ENCODE measurements around the gene SMIM1. TPM values are rescaled to one million over a fixed set of nuclear protein-coding genes. Genes with fewer than 3 reads are reported as not detected.

The SMIM1 gene
- polyA plus RNA-seq, 2 of the 4 experiments (the other 2 are of a cell fraction), result 0.67 to 1.1 TPM

DNA sequence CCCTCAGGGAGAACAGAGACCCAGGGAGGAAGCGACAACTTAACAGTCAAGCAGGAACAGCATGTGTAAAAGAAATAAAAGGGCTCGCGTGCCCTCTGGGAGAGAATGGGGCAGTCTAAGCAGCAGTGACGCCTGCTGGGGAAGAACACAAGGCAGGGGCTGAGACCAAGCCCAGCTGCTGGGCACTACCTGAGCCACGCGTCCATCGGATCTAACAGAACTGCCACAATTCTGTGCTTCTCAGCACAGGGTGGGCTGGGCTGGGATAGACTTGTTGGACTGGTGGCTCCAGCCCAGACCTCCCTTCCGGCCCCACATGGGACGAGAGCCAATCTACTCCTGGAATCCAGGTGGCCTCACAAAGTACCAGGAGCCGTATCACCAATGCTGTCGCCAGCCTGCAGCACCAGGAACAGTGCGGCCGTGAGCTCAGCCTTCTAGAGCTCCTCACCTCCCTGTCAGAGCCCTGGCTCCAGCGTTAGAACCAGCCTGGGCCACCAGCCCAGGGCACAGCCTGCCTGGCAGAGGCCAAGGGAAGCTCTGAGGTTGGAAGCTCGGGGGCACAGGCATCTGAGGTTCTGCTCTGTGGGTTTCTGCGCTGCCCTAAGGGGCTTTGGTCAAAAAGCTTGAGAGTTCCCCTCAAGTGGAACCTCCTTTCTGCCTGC, 16.3 kb downstream of the SMIM1 start:
- Histone ChIP-seq H3K27ac (no peak overlapping the region), H3K4me3 (no peak overlapping the region), H3K9me3 (no peaks in the 10 kb centered on the region), H3K4me2 (no peak overlapping the region), H3K4me1 (peaks cover under 1% of the 10 kb centered on the region; the same call in 1 of the 3 replicates)
- ATAC-seq (no peak), DNase-seq (ENCODE audit: low read depth in 1 of 2, low spot score in 1 of 2) (no peak), FAIRE-seq (no peak)
- POLR2A ChIA-PET, result no interaction called here
- WGBS (ENCODE audit: missing lambda C conversion rate), result 94% methylated on average over 8 of the region's 16 CpGs
- CTCF ChIA-PET, result interaction anchor here (1.4 kb wide), 1 partner anchor 13 kb away, joined by 5 read pairs; no protein-coding TSS in a partner anchor
- no peak for TF ChIP-seq HDAC2 (IDR thresholded peaks at IDR 0.05)
- TF ChIP-seq TFCP2L1 (CRISPR knock-in tag; IDR thresholded peaks at IDR 0.05), result no peak
- TF ChIP-seq GATA3 (IDR thresholded peaks at IDR 0.05; ENCODE audit: borderline replicate concordance), result no peak
- TF ChIP-seq BCL3 (IDR thresholded peaks at IDR 0.05), result no peak

GRCh38 chr1:3789421-3790300, 17.1 kb downstream of the SMIM1 start:
- ChIA-PET POLR2A (no interaction called here), CTCF (interaction anchor here (1.4 to 1.5 kb wide), 2 partner anchors 12 to 14 kb away, joined by 5 read pairs; no protein-coding TSS in a partner anchor)
- H3K27ac ChIP-seq, result no peak overlapping the region
- TF ChIP-seq ATOH8 (CRISPR knock-in tag; IDR thresholded peaks at IDR 0.05; ENCODE audit: low read depth), result no peak
- FAIRE-seq (no peak), ATAC-seq (no peak), DNase-seq (ENCODE audit: low read depth in 1 of 2, low spot score in 1 of 2) (no peak)
- peaks cover 8% of the 10 kb centered on the region; the same call in 2 of the 3 replicates for H3K4me1 ChIP-seq
- no peak overlapping the region for H3K4me2 ChIP-seq
- H3K4me3 ChIP-seq, result no peak overlapping the region
- H3K9me3 ChIP-seq, result no peaks in the 10 kb centered on the region
- 94% methylated on average over 14 of the region's 34 CpGs for WGBS (ENCODE audit: missing lambda C conversion rate)

GRCh38 chr1:3790500-3790923, 18.0 kb downstream of the SMIM1 start:
- Histone ChIP-seq H3K27ac (no peak overlapping the region), H3K4me3 (no peak overlapping the region), H3K9me3 (no peaks in the 10 kb centered on the region), H3K4me2 (no peak overlapping the region), H3K4me1 (peaks cover 14% of the 10 kb centered on the region; the same call in 2 of the 3 replicates)
- FAIRE-seq (no peak), DNase-seq (ENCODE audit: low read depth in 1 of 2, low spot score in 1 of 2) (no peak), ATAC-seq (no peak)
- TF ChIP-seq REST (IDR thresholded peaks at IDR 0.05), result no peak
- ChIA-PET CTCF (interaction anchor here (1.5 kb wide), 1 partner anchor 15 kb away, joined by 5 read pairs; no protein-coding TSS in a partner anchor), POLR2A (no interaction called here)
- 87% methylated on average over 5 of the region's 12 CpGs for WGBS (ENCODE audit: missing lambda C conversion rate)

DNA sequence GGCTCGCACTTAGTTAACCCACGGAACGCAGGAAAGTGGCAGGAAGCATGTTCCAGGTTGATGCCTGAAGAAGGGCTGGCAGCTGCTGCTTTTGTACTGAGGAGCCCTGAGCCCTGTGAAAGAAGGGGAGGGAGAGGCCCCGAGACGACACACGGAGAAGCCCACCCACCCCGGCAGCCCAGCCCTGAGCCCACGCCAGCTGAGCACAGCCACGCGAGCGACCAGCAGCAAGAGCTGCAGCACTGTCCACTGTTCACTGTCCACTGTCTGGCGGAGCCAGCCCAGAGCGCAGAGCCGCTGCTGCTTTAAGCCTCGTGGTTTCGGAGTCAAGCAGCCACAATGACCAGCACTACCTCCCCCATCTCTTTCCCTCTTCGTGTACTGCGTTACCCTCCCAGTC, 18.4 kb downstream of the SMIM1 start:
- no peak overlapping the region for H3K27ac ChIP-seq
- FAIRE-seq (no peak), DNase-seq (ENCODE audit: low read depth in 1 of 2, low spot score in 1 of 2) (no peak), ATAC-seq (no peak)
- H3K9me3 ChIP-seq, result no peaks in the 10 kb centered on the region
- POLR2A ChIA-PET, result no interaction called here
- peaks cover 14% of the 10 kb centered on the region; the same call in 2 of the 3 replicates for H3K4me1 ChIP-seq
- H3K4me3 ChIP-seq, result no peak overlapping the region
- CTCF ChIA-PET, result interaction anchor here (1.5 kb wide), 1 partner anchor 15 kb away, joined by 5 read pairs; no protein-coding TSS in a partner anchor
- no peak overlapping the region for H3K4me2 ChIP-seq
- WGBS (ENCODE audit: missing lambda C conversion rate), result 96% methylated on average over 12 of the region's 18 CpGs
- no peak for TF ChIP-seq RNF2 (IDR thresholded peaks at IDR 0.05; ENCODE audit: borderline replicate concordance, low read depth)
